Body of pancreas (tissue), 4 donors: ENCODE results near the gene ZCCHC7. TPM values are rescaled to one million over a fixed set of nuclear protein-coding genes. Genes with fewer than 3 reads are reported as not detected.

Experiments used
- ATAC-seq: fragments of 150-250 bp; one replicate; pipeline ENCODE4 v1.9.1; 2016
- DNase-seq, 4 donors: peaks; one replicate each; pipeline ENCODE4 v3.0.0-alpha.2; 2019
- H3K27ac ChIP-seq, 4 donors: fragments of 200-600 bp; sonication (generic); 1 replicate in 3 of 4; 2 replicates in 1 of 4; pipeline versions ENCODE4 v1.5.1 to v1.6.1; 2016 to 2019; ENCODE audit warnings: mild to moderate bottlenecking in 1 of 4, mixed read lengths in 1 of 4, moderate library complexity in 1 of 4
- H3K27me3 ChIP-seq, 2 donors: fragments of 200-600 bp; sonication (generic); one replicate each; pipeline ENCODE4 v1.6.0; 2016; ENCODE audit warnings: mild to moderate bottlenecking in 1 of 2
- H3K36me3 ChIP-seq, 2 donors: fragments of 200-600 bp; sonication (generic); replicated peaks in 1 of 2; 2 replicates each; pipeline ENCODE4 v1.5.1; 2016; ENCODE audit warnings: low read depth in 2 of 2; ENCODE audit not compliant: insufficient read depth in 1 of 2
- H3K4me1 ChIP-seq: fragments of 200-600 bp; sonication (generic); one replicate; pipeline ENCODE4 v1.6.0; 2016
- H3K4me3 ChIP-seq, 2 donors: fragments of 200-600 bp; sonication (generic); 1 replicate in 1 of 2; 2 replicates in 1 of 2; pipeline ENCODE4 v1.5.1; 2016 to 2019
- H3K9me3 ChIP-seq, 3 donors: fragments of 200-600 bp; sonication (generic); 1 replicate in 2 of 3; 2 replicates in 1 of 3; pipeline ENCODE4 v1.5.1; 2016
- POLR2A ChIP-seq, 3 donors: fragments of 450-650 bp; IDR thresholded peaks; one replicate each; pipeline ENCODE4 v1.6.1; 2016; ENCODE audit warnings: antibody characterized with exemption in 3 of 3, mild to moderate bottlenecking in 2 of 3
- WGBS, 2 donors: methylation state at CpG; one replicate each; pipeline ENCODE4 v1.1.5; 2017; 5-methylcytosine and 5-hydroxymethylcytosine counted together
- intact Hi-C: fragments of 100-400 bp; cut with DNase I; formaldehyde crosslinking; loops from one replicate; pipeline ENCODE4 v1.15.1; 2023
- total RNA-seq, 2 donors: library from RNA; depleted of rRNA; stranded (reverse); fragments of >200 nt; gene quantifications; one replicate each; pipeline ENCODE4 v1.1.0, GENCODE V29; 2016
- TF ChIP-seq, protein P1 (sequence below), 7 experiments: fragments of 450-650 bp in 4 of 7; fragments of 200-600 bp in 3 of 7; sonication (generic) in 3 of 7; IDR thresholded peaks; one replicate each; pipeline ENCODE4 v1.5.1; 2016 to 2019; ENCODE audit warnings: antibody characterized with exemption in 7 of 7

Gene ZCCHC7
- total RNA-seq, 2 donors from 2014 or later, result 10.1 to 18.1 TPM

DNA sequence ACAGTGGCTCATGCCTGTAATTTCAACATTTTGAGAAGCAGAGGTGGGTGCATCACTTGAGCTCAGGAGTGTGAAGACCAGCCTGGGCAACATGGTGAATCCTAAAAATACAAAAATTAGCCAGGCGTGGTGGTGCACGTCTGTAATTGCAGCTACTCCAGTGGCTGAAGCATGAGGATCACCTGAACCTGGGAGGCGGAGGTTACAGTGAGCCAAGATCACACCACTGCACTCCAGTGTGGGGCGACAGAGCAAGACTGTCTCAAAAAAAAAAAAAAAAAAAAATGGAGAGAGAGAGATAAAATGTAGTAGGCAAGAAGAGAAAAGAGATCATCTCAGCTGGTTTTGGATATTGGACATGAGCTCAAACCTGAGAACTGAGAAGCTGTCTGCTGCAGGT is 23.7 kb upstream of the ZCCHC7 start:
- ATAC-seq, result no peak
- 83 to 89% methylated on average over 4 of the region's 4 CpGs for WGBS, 2 donors

DNA sequence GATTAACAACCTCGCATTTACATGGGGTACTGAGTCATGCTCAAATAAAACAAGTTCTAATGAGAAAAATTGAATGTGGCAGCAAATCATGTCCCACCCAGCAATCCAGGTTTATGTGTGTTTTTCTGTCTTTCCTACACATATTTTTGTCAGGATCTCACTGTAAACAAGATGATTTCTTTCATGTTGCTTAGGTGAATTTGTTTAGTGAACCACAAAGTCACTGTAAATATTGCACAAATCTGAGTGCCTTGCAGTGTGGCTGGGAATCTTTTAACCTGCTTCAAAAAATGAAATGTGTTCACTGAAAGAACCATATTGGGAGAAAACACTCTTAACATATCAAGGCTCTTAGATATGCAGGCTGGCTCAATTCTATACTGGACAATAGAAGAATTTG is 23.1 kb upstream of the ZCCHC7 start:
- Histone ChIP-seq H3K4me3 (no peak overlapping the region), H3K9me3 (no peaks in the 10 kb centered on the region), H3K27ac (no peak overlapping the region), H3K4me1 (no peaks in the 10 kb centered on the region), H3K36me3 (no peaks in the 10 kb centered on the region), H3K27me3 (no peaks in the 10 kb centered on the region)
- DNase-seq (no peak), ATAC-seq (no peak)
- intact Hi-C loops, result no loop called here
- WGBS, 2 donors, result 75 to 78% methylated on average over 1 of the region's 1 CpG
- TF ChIP-seq, protein P1, sequence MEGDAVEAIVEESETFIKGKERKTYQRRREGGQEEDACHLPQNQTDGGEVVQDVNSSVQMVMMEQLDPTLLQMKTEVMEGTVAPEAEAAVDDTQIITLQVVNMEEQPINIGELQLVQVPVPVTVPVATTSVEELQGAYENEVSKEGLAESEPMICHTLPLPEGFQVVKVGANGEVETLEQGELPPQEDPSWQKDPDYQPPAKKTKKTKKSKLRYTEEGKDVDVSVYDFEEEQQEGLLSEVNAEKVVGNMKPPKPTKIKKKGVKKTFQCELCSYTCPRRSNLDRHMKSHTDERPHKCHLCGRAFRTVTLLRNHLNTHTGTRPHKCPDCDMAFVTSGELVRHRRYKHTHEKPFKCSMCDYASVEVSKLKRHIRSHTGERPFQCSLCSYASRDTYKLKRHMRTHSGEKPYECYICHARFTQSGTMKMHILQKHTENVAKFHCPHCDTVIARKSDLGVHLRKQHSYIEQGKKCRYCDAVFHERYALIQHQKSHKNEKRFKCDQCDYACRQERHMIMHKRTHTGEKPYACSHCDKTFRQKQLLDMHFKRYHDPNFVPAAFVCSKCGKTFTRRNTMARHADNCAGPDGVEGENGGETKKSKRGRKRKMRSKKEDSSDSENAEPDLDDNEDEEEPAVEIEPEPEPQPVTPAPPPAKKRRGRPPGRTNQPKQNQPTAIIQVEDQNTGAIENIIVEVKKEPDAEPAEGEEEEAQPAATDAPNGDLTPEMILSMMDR (IDR thresholded peaks at IDR 0.05), result no peak
- TF ChIP-seq POLR2A (IDR thresholded peaks at IDR 0.05), result no peak

More for the DNA sequence above, 23.7 kb upstream of the ZCCHC7 start:
- Histone ChIP-seq H3K9me3 (no peaks in the 10 kb centered on the region), H3K4me3 (no peak overlapping the region), H3K27me3 (no peaks in the 10 kb centered on the region), H3K27ac (no peak overlapping the region), H3K36me3 (no peaks in the 10 kb centered on the region), H3K4me1 (no peaks in the 10 kb centered on the region)
- intact Hi-C loops, result no loop called here
- TF ChIP-seq POLR2A (IDR thresholded peaks at IDR 0.05), result no peak
- TF ChIP-seq, protein P1 (IDR thresholded peaks at IDR 0.05), result no peak
- DNase-seq, result no peak

DNA sequence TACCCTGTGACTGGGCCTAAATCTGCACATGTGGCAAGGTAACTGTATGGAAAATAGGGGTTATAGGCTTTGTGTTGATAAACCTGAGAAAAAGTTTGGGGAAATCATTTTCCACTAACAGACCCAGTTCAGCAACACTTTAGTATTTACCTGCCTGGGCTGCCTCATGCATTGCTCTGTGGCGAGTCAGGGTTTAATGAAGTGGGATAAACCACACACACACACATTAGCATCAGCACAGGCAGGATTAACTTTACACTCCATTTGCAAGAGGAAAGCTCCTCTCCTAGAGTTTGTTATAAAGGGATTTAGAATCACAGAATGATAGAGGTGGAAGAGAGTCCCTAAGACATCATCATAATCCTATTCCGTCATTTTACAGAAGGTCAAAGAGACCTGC is 20.0 kb upstream of the ZCCHC7 start:
- 36 to 76% methylated on average over 2 of the region's 2 CpGs for WGBS, 2 donors
- Histone ChIP-seq H3K27ac (no peak overlapping the region), H3K36me3 (no peaks in the 10 kb centered on the region), H3K4me1 (no peaks in the 10 kb centered on the region), H3K9me3 (no peaks in the 10 kb centered on the region), H3K4me3 (no peak overlapping the region), H3K27me3 (no peaks in the 10 kb centered on the region)
- intact Hi-C loops, result no loop called here
- no peak for ATAC-seq
- TF ChIP-seq, protein P1 (IDR thresholded peaks at IDR 0.05), result no peak
- no peak for TF ChIP-seq POLR2A (IDR thresholded peaks at IDR 0.05)
- no peak for DNase-seq

DNA sequence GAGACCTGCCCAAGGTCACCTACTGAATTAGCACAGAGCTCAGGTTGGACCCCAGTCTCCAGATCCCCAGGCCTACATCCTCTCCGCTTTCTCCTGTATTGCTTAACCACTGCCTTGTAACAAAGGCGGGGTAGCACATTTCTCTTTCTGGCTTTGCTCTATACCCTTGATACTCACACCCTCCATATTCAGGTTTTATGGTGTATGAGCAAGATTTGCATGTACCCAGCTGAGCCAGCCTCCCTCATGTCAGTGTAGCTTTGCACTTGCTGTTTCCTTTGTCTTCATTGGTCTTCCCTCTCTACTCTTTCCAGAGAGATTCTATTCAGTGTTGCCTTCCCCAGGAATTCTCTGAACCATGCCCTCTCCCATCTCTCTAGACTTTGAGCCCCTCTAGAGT is 19.6 kb upstream of the ZCCHC7 start:
- ATAC-seq, result no peak
- Histone ChIP-seq H3K27ac (no peak overlapping the region), H3K4me3 (no peak overlapping the region), H3K4me1 (no peaks in the 10 kb centered on the region), H3K36me3 (no peaks in the 10 kb centered on the region), H3K27me3 (no peaks in the 10 kb centered on the region), H3K9me3 (no peaks in the 10 kb centered on the region)
- DNase-seq, result no peak
- intact Hi-C loops, result no loop called here
- 91 to 98% methylated on average over 2 of the region's 2 CpGs for WGBS, 2 donors
- TF ChIP-seq POLR2A (IDR thresholded peaks at IDR 0.05), result no peak
- TF ChIP-seq, protein P1 (IDR thresholded peaks at IDR 0.05), result no peak

DNA sequence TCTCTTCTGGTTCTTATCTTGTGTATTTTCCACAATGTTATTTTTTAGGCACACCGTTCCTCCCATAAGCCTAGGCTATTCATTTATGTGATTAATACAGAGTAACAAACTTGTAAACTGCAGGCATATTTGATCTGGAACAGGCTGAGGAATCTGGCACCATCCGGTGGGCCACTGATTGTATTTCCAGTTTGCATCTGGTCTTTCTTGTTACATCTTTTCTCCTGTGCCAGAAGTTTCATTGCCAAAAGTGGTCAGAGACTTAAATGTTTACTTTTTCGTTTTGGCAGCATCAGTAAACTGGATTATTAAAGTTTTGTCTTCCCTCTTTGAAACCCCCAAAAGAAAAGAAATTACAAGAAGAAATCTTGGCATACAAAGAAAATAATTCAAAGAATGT is 17.9 kb upstream of the ZCCHC7 start:
- Histone ChIP-seq H3K9me3 (no peaks in the 10 kb centered on the region), H3K36me3 (no peaks in the 10 kb centered on the region), H3K27ac (no peak overlapping the region), H3K4me3 (no peak overlapping the region), H3K4me1 (no peaks in the 10 kb centered on the region), H3K27me3 (no peaks in the 10 kb centered on the region)
- 43 to 51% methylated on average over 3 of the region's 3 CpGs for WGBS, 2 donors
- no peak for TF ChIP-seq POLR2A (IDR thresholded peaks at IDR 0.05)
- TF ChIP-seq, protein P1 (IDR thresholded peaks at IDR 0.05), result no peak
- intact Hi-C loops, result no loop called here
- ATAC-seq, result no peak
- DNase-seq, result no peak
